SK-N-SH (cell line): ENCODE results near the gene ACOT12.

Source experiments
- EP300 ChIP-seq, 2 experiments: IDR thresholded peaks; 2 replicates each; pipeline versions ENCODE4 v1.4.0 to v1.6.1; 2012; ENCODE audit warnings: borderline replicate concordance in 1 of 2, low read depth in 1 of 2, low read length in 1 of 2
- GATA2 ChIP-seq: sonication (generic); formaldehyde crosslinking; IDR thresholded peaks from 2 replicates; pipeline ENCODE4 v1.5.0; 2020; ENCODE audit warnings: mild to moderate bottlenecking, missing genetic modification reagents
- JUND ChIP-seq: IDR thresholded peaks from 2 replicates; pipeline ENCODE4 v1.4.0; 2012
- NFIC ChIP-seq: IDR thresholded peaks from 2 replicates; pipeline ENCODE4 v1.4.0; 2012; ENCODE audit warnings: borderline replicate concordance
- NRF1 ChIP-seq: IDR thresholded peaks from 2 replicates; pipeline ENCODE4 v1.6.1; 2012; ENCODE audit warnings: low read depth, mild to moderate bottlenecking, low read length
- POLR2AphosphoS5 ChIP-seq: IDR thresholded peaks from 2 replicates; pipeline ENCODE4 v1.6.1; 2012; ENCODE audit warnings: low read depth, low read length
- RCOR1 ChIP-seq: fragments of 150-350 bp; IDR thresholded peaks from 2 replicates; pipeline ENCODE4 v1.6.1; 2017; ENCODE audit warnings: antibody characterized with exemption, low read length
- SMC3 ChIP-seq: IDR thresholded peaks from 2 replicates; pipeline ENCODE4 v1.6.1; 2012; ENCODE audit warnings: low read depth, low read length, improper control_type of control experiment
- TAF1 ChIP-seq: IDR thresholded peaks from 2 replicates; pipeline ENCODE4 v1.6.1; 2012; ENCODE audit warnings: low read depth, mild to moderate bottlenecking, low read length, moderate library complexity, borderline replicate concordance
- TF ChIP-seq, protein P1 (sequence below): fragments of 200-600 bp; sonication (generic); IDR thresholded peaks from 2 replicates; pipeline ENCODE4 v1.6.1; 2017; ENCODE audit warnings: antibody characterized with exemption, mild to moderate bottlenecking, moderate library complexity
- TF ChIP-seq, protein P2 (sequence below): fragments of 150-350 bp; IDR thresholded peaks from 2 replicates; pipeline ENCODE4 v1.6.1; 2017; ENCODE audit warnings: antibody characterized with exemption, low read length, low read depth, borderline replicate concordance
- TF ChIP-seq, protein P3 (sequence below): IDR thresholded peaks from 2 replicates; pipeline ENCODE4 v1.6.1; 2012; ENCODE audit warnings: mild to moderate bottlenecking, low read depth, low read length, moderate library complexity

DNA sequence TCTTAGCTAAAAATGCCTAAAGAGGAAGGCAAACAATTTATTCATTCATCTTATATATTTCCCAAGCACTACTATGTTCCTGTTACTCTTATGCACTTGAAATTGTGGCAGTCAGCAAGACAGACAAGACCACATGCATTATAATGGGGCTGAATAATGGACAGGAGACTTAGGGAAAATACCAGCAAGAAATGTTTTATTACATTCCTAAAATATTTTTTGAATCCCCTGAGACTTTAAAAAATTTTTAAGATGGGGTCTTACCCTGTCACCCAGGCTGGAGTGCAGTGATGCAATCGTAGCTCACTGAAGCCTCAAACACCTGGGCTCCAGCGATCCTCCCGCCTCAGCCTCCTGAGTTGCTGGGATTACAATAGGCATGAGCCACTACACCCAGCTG is 79.4 kb downstream of the ACOT12 start:
- no peak for TF ChIP-seq RCOR1
- TF ChIP-seq, protein P1, sequence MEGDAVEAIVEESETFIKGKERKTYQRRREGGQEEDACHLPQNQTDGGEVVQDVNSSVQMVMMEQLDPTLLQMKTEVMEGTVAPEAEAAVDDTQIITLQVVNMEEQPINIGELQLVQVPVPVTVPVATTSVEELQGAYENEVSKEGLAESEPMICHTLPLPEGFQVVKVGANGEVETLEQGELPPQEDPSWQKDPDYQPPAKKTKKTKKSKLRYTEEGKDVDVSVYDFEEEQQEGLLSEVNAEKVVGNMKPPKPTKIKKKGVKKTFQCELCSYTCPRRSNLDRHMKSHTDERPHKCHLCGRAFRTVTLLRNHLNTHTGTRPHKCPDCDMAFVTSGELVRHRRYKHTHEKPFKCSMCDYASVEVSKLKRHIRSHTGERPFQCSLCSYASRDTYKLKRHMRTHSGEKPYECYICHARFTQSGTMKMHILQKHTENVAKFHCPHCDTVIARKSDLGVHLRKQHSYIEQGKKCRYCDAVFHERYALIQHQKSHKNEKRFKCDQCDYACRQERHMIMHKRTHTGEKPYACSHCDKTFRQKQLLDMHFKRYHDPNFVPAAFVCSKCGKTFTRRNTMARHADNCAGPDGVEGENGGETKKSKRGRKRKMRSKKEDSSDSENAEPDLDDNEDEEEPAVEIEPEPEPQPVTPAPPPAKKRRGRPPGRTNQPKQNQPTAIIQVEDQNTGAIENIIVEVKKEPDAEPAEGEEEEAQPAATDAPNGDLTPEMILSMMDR, result no peak
- TF ChIP-seq EP300 (IDR thresholded peaks at IDR 0.05; ENCODE audit: borderline replicate concordance in 1 of 2, low read depth in 1 of 2, low read length in 1 of 2), result no peak
- no peak for TF ChIP-seq NRF1
- no peak for TF ChIP-seq JUND
- TF ChIP-seq NFIC, result no peak
- no peak for TF ChIP-seq SMC3
- no peak for TF ChIP-seq POLR2AphosphoS5
- TF ChIP-seq, protein P2, sequence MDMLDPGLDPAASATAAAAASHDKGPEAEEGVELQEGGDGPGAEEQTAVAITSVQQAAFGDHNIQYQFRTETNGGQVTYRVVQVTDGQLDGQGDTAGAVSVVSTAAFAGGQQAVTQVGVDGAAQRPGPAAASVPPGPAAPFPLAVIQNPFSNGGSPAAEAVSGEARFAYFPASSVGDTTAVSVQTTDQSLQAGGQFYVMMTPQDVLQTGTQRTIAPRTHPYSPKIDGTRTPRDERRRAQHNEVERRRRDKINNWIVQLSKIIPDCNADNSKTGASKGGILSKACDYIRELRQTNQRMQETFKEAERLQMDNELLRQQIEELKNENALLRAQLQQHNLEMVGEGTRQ, result no peak
- TF ChIP-seq, protein P3, sequence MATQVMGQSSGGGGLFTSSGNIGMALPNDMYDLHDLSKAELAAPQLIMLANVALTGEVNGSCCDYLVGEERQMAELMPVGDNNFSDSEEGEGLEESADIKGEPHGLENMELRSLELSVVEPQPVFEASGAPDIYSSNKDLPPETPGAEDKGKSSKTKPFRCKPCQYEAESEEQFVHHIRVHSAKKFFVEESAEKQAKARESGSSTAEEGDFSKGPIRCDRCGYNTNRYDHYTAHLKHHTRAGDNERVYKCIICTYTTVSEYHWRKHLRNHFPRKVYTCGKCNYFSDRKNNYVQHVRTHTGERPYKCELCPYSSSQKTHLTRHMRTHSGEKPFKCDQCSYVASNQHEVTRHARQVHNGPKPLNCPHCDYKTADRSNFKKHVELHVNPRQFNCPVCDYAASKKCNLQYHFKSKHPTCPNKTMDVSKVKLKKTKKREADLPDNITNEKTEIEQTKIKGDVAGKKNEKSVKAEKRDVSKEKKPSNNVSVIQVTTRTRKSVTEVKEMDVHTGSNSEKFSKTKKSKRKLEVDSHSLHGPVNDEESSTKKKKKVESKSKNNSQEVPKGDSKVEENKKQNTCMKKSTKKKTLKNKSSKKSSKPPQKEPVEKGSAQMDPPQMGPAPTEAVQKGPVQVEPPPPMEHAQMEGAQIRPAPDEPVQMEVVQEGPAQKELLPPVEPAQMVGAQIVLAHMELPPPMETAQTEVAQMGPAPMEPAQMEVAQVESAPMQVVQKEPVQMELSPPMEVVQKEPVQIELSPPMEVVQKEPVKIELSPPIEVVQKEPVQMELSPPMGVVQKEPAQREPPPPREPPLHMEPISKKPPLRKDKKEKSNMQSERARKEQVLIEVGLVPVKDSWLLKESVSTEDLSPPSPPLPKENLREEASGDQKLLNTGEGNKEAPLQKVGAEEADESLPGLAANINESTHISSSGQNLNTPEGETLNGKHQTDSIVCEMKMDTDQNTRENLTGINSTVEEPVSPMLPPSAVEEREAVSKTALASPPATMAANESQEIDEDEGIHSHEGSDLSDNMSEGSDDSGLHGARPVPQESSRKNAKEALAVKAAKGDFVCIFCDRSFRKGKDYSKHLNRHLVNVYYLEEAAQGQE, result no peak
- TF ChIP-seq TAF1, result no peak
- TF ChIP-seq GATA2 (CRISPR knock-in tag), result no peak
